GM18861 (cell line): ENCODE results near the gene ZFHX2.
A peak's percentile ranks its signal among the peaks of the same experiment; 100 is the strongest.

Experiments used
- ATAC-seq: cut with Tn5 transposase; IDR thresholded peaks from one replicate; pipeline ENCODE4 v1.9.1; 2021; ENCODE audit not compliant: unreplicated experiment

The ZFHX2 gene

GRCh38 chr14:23561873-23562821 lies 10.6 kb upstream of the ZFHX2 start:
- no peak for ATAC-seq

DNA sequence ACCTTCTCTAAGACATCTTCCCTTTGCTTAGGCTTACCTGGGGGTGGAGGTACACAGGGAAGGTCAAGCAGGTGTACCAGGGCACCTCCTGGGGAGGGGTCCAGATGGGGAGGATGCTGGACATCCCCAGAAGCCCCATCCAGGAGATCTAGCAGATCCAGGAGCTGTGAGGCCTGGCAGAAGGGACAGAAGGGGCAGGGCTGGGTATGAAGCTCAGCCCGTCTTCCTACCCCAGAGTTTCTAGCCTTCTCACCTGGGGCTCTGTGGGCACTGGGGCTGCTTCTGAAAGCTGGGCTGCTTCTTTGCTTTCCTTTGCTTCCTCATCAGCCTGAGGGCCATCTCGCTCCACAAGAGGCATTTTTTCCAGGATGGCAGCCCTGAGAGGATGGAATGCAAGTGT lies 9.7 kb upstream of the ZFHX2 start:
- ATAC-seq: no peak

DNA sequence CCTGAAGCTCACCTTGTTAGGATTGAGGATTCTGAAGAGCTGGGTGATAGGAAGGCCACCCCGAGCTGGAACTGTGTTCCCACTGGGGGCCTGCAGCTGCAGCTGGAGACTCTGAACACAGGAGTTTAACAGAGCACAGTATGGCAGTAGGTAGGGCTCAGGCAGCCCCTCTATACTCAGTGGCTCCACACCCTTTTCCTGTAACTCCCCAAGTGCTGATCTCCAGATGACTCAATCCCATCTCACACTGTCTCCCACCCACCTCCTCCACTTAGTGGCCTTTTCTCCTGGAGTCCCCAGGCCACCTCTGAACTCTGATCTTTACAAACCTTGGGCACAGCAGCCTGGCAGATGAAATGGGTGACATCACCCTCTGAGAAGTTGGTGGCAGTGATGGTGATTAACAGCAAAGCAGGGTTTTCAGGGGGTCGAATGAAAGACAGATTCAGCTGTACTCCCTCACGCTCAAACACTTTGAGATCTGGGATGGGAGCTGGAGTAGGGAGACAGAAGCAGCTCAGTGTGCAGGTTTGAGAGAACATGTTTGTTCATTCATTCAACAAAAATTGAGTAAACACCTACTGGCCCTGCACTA lies 8.5 kb upstream of the ZFHX2 start:
- ATAC-seq: no peak

DNA sequence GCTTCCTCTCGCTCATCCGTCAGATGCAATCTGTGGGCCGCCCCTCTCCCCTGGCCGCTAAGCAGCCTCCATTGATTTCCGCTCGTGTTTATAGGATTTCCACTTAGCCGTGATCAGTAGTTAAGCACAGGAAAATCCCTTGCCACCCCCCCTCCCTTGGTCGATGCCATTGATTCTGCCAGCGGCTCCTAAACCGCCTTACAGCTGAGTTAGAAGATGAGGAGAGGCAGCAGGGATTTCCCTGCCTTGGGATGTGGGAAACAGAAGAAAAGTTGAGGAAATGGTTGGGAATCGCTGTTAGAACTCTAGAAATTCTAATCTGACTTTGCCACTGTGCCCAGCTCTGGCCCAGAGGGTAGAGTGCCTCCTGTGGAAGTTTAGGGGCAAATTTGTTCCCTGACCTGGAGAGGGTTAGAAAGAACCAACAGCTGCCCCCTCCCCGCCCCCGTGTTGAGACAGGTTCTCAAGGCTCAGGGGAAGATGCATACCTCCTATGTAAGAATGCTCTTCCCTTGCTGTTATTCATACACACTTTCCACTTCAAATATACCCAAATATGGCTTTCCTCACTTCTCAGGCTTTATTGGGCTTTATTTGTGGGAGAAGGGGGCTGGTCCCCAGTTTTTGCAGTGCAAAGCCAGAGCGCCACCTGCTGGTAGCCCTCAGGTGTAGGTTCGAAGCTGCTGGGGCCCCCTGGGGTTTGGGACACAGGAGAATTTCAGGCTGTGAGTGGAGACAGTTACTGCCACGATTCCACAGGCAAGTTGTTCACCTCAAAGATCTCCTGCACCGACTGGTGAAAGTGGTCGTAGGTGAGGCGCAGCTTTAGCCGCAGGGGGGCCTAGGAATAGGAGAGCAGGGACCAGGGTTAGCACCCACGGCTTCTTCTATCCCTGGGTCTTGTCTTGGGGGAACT lies 7.7 kb upstream of the ZFHX2 start:
- ATAC-seq: no peak

DNA sequence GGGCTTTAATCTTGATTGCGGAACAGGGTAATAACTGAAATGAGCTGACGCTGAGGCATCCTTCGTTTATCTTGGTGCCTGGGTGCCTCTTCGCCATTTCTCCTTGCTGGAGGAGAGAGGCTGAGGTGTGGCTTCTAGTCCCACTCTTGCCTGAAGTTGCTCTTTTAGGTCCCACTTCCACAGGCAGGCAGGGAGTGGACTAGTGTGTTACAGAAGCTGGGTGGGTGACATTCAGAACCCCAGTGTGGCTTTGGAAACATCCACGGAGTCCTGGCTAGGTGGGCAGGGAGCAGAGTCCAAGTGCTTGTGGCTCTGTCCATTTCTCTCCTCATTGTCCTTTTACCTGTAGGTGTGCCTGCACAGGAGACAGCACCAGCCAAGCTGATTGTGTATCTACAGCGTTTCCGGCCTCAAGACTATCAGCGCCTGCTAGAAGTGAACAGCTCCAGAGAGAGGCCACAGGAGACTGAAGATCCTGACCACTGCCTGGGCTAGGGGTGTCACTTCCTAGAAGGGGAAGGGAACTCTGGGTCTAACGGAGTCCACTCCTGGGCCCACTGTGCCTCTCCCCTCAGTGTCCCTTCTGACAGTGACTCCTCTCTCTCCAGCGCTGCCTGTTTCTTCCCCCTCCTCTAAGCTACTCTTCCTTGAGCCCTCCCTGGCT lies 6.9 kb upstream of the ZFHX2 start:
- ATAC-seq: no peak

DNA sequence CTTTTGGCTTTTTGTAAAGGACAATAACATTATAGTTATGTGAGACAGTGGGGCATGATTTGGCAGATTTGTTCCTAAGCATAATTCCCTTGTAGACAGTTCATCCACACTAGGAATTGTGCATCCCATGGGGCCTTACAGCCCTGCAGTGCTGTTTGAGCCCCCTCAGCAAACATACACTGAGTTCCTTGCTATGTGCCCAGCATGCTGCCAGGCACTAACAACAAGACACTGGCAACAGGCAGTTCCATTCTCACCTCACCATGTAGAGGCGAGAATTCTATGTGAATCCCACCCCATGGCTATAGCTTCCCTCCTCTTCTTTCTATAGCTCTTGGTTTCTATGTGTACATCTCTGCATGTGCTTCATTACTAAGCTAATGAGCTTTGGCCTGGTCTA lies 6.4 kb upstream of the ZFHX2 start:
- no peak for ATAC-seq

GRCh38 chr14:23557521-23557920 lies 6.0 kb upstream of the ZFHX2 start:
- no peak for ATAC-seq

- ATAC-seq: no peak
These were observed 5.3 kb upstream of the ZFHX2 start for GRCh38 chr14:23556700-23557440.

- peak; percentile 79 for ATAC-seq
These were observed 4.5 kb upstream of the ZFHX2 start, which contains the start of gene THTPA for GRCh38 chr14:23555882-23556699. Gene THTPA, plus strand, starts transcription at chr14:23556271. Its CDS starts 487 bp downstream, at chr14:23556758.

DNA sequence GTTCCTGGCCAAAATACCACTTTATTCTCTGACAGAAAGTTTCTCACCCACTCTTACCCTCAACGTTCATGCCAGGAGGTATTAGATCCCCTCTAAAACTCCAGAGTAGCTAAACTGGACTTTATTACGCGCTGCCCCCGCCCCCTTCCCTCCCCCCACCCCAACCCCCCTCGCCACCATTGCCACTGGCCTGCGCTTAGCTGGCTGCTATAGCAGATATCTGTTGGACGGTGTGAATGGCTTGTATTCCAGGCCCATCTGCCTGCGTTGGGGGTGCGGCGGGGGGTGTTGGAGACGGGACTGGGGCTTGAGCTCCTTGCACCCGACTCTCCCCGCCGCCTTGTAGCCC lies 3.9 kb upstream of the ZFHX2 start:
- no peak for ATAC-seq

DNA sequence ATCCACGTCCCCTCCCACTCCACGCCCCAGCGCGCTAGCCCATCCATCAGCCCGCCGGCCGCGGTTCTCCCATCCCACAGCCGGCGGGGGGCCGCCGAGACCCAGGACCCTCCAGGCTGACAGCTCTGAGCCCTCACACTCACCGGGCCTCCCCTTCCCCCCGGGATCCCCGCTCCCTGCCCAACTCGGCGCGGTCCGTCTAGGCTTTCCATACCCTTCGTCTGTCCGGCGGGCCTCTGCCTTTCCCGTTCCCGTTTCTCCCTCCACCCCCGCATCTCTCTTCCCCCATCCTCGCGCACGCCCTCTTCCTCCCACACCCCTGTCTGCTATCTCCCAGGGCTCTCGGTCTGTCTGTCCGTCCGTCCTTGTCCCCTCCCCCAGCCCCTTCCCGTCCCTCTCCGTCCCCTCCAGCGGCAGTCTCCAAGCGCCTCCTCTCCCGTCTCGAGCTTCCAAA lies 726 bp downstream of the ZFHX2 start:
- no peak for ATAC-seq

GRCh38 chr14:23550131-23550811 lies 1.3 kb downstream of the ZFHX2 start:
- ATAC-seq: no peak

- no peak for ATAC-seq
These were observed 2.9 kb downstream of the ZFHX2 start for GRCh38 chr14:23548351-23549318.

DNA sequence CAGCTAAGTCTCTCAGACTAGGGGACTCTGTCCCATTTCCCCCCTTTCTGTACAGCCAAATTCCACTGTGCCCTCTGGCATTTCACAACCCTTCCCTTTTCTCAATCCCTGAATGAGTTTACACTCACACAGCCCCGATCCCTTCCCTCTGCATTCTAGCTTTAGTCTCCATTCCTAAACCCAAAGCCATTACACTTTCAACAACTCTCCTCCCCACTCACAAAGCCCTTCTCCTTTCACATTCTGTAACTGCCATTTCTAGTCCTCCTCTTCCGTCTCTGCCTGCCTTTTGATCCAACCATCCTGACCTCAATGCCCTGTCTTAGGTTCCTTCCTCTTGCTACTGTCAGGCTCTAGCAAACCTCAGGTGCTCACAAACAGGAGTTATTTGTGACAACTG lies 3.6 kb downstream of the ZFHX2 start:
- no peak for ATAC-seq

- no peak for ATAC-seq
These were observed 5.0 kb downstream of the ZFHX2 start for GRCh38 chr14:23546450-23547035.

DNA sequence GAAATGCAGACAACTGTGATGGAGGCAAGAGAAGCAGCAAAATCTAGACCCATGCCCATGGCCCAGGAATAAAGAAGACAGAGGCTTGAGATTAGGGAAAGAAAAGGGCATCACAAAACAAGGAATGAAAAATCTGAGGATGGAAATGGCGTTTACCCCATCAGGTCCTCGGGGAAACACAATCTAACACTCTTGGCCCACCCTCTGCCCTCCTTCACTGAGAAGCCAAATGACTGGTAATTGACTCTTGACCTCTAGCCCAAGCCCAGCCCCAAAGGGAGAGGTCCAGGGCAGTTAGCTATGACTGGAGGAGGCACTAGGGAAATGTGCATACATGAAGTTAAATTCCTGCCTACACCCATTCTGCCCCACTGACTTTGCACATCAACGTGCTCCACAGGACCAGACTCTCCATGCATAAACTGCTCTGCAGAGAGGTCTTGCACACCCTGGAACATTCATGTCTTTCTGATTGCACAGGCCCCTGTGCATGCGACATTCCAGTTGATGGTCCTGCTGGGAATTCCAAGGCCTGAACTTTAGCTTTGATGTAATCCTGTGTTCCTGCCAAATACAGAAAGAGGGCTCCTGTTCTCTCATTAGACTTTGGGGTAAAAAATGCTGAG lies 5.7 kb downstream of the ZFHX2 start:
- no peak for ATAC-seq
